Breast epithelium (tissue), 4 donors: ENCODE measurements around the gene GCFC2. TPM values are rescaled to one million over a fixed set of nuclear protein-coding genes. Genes with fewer than 3 reads are reported as not detected.

ENCODE experiments used
- DNase-seq, 2 donors: peaks; one replicate each; pipeline ENCODE4 v3.0.0-alpha.2; 2019; ENCODE audit warnings: low spot score in 2 of 2
- H3K27ac ChIP-seq, 2 donors: fragments of 200-600 bp; sonication (generic) in 1 of 2; one replicate each; pipeline ENCODE4 v1.5.1; 2016 to 2019; ENCODE audit warnings: mild to moderate bottlenecking in 1 of 2
- H3K27me3 ChIP-seq, 2 donors: fragments of 200-600 bp; sonication (generic) in 1 of 2; one replicate each; pipeline versions ENCODE4 v1.5.1 to v1.6.0; 2017 to 2019; ENCODE audit warnings: control low read depth in 1 of 2, mild to moderate bottlenecking in 1 of 2
- H3K36me3 ChIP-seq: fragments of 200-600 bp; one replicate; pipeline ENCODE4 v1.5.1; 2019
- H3K4me1 ChIP-seq, 2 donors: fragments of 200-600 bp; sonication (generic); one replicate each; pipeline ENCODE4 v1.5.1; 2016 to 2019; ENCODE audit warnings: control low read depth in 1 of 2
- H3K4me3 ChIP-seq, 3 donors: fragments of 200-600 bp; sonication (generic); 1 replicate in 2 of 3; 2 replicates in 1 of 3; pipeline ENCODE4 v1.5.1; 2016 to 2019; ENCODE audit warnings: mild to moderate bottlenecking in 3 of 3, moderate library complexity in 2 of 3
- H3K9me3 ChIP-seq, 2 donors: fragments of 200-600 bp; sonication (generic) in 1 of 2; one replicate each; pipeline ENCODE4 v1.5.1; 2016 to 2019; ENCODE audit warnings: control low read depth in 1 of 2
- POLR2A ChIP-seq: fragments of 450-650 bp; IDR thresholded peaks from one replicate; pipeline ENCODE4 v1.6.1; 2016; ENCODE audit warnings: antibody characterized with exemption, mild to moderate bottlenecking, moderate library complexity
- POLR2AphosphoS5 ChIP-seq, 3 donors: sonication (generic); formaldehyde crosslinking; IDR thresholded peaks; one replicate each; pipeline ENCODE4 v1.6.1; 2017; ENCODE audit warnings: antibody characterized with exemption in 3 of 3
- intact Hi-C: fragments of 100-400 bp; cut with DNase I; formaldehyde crosslinking; loops from one replicate; pipeline ENCODE4 v1.15.1; 2023; ENCODE audit warnings: low total_unique reads
- total RNA-seq, 3 donors: library from RNA; depleted of rRNA; stranded (reverse); fragments of >200 nt; gene quantifications; one replicate each; pipeline ENCODE4 v1.1.0, GENCODE V29; 2016
- TF ChIP-seq, protein P1 (sequence below), 3 donors: fragments of 450-650 bp; IDR thresholded peaks; one replicate each; pipeline ENCODE4 v1.5.1; 2016 to 2017; ENCODE audit warnings: antibody characterized with exemption in 3 of 3, mild to moderate bottlenecking in 3 of 3, moderate library complexity in 3 of 3

The GCFC2 gene
- total RNA-seq, 3 donors from 2014 or later, result 26.7 to 36.1 (median 31.5) TPM

- no peaks in the 10 kb centered on the region for H3K27me3 ChIP-seq
- peak overlapping the region in 2 of 3 donors; percentile 91 to 93 for H3K4me3 ChIP-seq
- no peaks in the 10 kb centered on the region for H3K4me1 ChIP-seq
- no peak overlapping the region for H3K27ac ChIP-seq
- TF ChIP-seq POLR2AphosphoS5 (IDR thresholded peaks at IDR 0.05), result no peak
- TF ChIP-seq, protein P1, sequence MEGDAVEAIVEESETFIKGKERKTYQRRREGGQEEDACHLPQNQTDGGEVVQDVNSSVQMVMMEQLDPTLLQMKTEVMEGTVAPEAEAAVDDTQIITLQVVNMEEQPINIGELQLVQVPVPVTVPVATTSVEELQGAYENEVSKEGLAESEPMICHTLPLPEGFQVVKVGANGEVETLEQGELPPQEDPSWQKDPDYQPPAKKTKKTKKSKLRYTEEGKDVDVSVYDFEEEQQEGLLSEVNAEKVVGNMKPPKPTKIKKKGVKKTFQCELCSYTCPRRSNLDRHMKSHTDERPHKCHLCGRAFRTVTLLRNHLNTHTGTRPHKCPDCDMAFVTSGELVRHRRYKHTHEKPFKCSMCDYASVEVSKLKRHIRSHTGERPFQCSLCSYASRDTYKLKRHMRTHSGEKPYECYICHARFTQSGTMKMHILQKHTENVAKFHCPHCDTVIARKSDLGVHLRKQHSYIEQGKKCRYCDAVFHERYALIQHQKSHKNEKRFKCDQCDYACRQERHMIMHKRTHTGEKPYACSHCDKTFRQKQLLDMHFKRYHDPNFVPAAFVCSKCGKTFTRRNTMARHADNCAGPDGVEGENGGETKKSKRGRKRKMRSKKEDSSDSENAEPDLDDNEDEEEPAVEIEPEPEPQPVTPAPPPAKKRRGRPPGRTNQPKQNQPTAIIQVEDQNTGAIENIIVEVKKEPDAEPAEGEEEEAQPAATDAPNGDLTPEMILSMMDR (IDR thresholded peaks at IDR 0.05), result no peak
- TF ChIP-seq POLR2A, result no peak
- H3K36me3 ChIP-seq, result no peaks in the 10 kb centered on the region
- intact Hi-C loops, result no loop called here
- H3K9me3 ChIP-seq, result no peaks in the 10 kb centered on the region
- no peak for DNase-seq
Measured at GRCh38 chr2:75647771-75648170, 62.9 kb downstream of the GCFC2 start.

DNA sequence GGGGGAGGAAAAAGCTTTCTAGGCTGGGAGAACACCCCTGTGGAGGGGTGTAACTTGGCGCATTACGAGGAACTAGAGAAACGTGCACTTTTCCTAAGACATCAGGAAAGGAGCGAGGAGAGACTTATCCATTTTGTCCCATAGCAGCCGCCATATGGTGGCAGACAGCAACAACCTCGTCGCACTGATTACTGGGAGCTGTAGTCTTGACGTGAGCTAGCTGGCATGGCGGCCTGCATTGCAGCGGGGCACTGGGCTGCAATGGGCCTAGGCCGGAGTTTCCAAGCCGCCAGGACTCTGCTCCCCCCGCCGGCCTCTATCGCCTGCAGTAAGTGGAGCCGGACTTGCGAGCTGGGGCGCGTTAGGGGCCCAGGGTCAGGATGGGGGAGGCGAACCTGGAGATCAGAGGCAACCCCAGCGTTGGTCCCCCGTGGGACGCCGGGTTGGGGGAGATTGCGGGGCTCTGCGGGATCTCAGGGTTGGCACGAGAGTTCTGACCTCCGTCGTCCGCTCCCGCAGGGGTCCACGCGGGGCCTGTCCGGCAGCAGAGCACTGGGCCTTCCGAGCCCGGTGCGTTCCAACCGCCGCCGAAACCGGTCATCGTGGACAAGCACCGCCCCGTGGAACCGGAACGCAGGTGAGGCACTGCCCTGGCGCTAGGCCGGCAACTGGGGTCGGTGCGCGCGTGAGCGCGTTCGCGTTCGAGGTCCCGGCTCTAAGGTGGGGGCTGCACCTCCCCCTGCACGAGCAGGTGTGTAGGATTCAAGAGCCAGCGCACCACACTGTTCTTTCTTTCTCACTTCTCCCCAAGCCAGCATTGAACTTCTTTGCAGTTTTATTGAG lies 63.9 kb downstream of the GCFC2 start, which contains the start of gene MRPL19:
Gene MRPL19, plus strand, starts transcription at position 201 of the 843 bp plus-strand sequence. Its CDS starts 25 bp downstream, at position 226.
- DNase-seq, result peak; percentile 72 to 75
- TF ChIP-seq, protein P1 (IDR thresholded peaks at IDR 0.05), result no peak
- TF ChIP-seq POLR2AphosphoS5 (IDR thresholded peaks at IDR 0.05), result peak; percentile 42 to 78 (median 56)
- H3K4me1 ChIP-seq, result no peaks in the 10 kb centered on the region
- H3K9me3 ChIP-seq, result no peaks in the 10 kb centered on the region
- H3K36me3 ChIP-seq, result no peaks in the 10 kb centered on the region
- H3K27me3 ChIP-seq, result no peaks in the 10 kb centered on the region
- peak within 1 kb of the TSS; percentile 91 to 96 (median 93) for H3K4me3 ChIP-seq
- H3K27ac ChIP-seq, result peak within 1 kb of the TSS; percentile 81 to 86
- intact Hi-C loops, result no loop called here

GRCh38 chr2:75646090-75646582 lies 64.6 kb downstream of the GCFC2 start:
- H3K9me3 ChIP-seq, result no peaks in the 10 kb centered on the region
- DNase-seq, result no peak
- intact Hi-C loops, result no loop called here
- no peaks in the 10 kb centered on the region for H3K27me3 ChIP-seq
- H3K27ac ChIP-seq, result peak overlapping the region; percentile 81 to 86
- H3K36me3 ChIP-seq, result no peaks in the 10 kb centered on the region
- peaks cover 0 to 4% of the 10 kb centered on the region in 2 donors for H3K4me1 ChIP-seq
- H3K4me3 ChIP-seq, result peak overlapping the region; percentile 91 to 96 (median 93)
- TF ChIP-seq POLR2A, result no peak
- TF ChIP-seq, protein P1 (IDR thresholded peaks at IDR 0.05), result no peak
- TF ChIP-seq POLR2AphosphoS5 (IDR thresholded peaks at IDR 0.05), result no peak

DNA sequence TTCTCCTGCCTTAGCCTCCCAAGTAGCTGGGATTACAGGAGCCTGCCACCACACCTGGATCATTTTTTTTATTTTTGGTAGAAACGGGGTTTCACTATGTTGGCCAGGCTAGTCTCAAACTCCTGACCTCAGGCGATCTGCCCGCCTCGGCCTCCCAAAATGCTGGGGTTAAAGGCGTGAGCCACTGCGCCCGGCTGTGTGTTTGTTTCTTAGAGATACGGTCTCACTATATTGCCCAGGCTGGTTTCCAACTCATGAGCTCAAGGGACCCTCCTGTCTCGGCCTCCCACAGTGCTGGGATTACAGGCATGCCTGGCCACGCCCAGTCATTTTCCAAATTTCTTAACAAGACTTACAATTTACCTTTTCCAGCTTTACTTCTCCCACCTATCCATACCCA lies 65.1 kb downstream of the GCFC2 start:
- H3K27ac ChIP-seq, result no peak overlapping the region
- intact Hi-C loops, result no loop called here

More for the DNA sequence above, 65.1 kb downstream of the GCFC2 start:
- Histone ChIP-seq H3K27me3 (no peaks in the 10 kb centered on the region), H3K4me3 (no peak overlapping the region), H3K9me3 (no peaks in the 10 kb centered on the region), H3K36me3 (no peaks in the 10 kb centered on the region), H3K4me1 (peaks cover 0 to 9% of the 10 kb centered on the region in 2 donors)
- TF ChIP-seq POLR2A, result no peak
- TF ChIP-seq, protein P1 (IDR thresholded peaks at IDR 0.05), result no peak
- TF ChIP-seq POLR2AphosphoS5 (IDR thresholded peaks at IDR 0.05), result no peak
- no peak for DNase-seq
